Suprapubic skin (tissue), 3 donors: ENCODE measurements around the gene RTBDN.

Experiments
- EP300 ChIP-seq: sonication (generic); formaldehyde crosslinking; IDR thresholded peaks from one replicate; pipeline ENCODE4 v1.6.1; 2017; ENCODE audit warnings: antibody characterized with exemption
- TF ChIP-seq, protein P1 (sequence below), 2 donors: fragments of 200-600 bp in 1 of 2; fragments of 450-650 bp in 1 of 2; sonication (generic) in 1 of 2; IDR thresholded peaks; one replicate each; pipeline ENCODE4 v1.5.1; 2016 to 2019; ENCODE audit warnings: antibody characterized with exemption in 2 of 2, mild to moderate bottlenecking in 1 of 2, moderate library complexity in 1 of 2

DNA sequence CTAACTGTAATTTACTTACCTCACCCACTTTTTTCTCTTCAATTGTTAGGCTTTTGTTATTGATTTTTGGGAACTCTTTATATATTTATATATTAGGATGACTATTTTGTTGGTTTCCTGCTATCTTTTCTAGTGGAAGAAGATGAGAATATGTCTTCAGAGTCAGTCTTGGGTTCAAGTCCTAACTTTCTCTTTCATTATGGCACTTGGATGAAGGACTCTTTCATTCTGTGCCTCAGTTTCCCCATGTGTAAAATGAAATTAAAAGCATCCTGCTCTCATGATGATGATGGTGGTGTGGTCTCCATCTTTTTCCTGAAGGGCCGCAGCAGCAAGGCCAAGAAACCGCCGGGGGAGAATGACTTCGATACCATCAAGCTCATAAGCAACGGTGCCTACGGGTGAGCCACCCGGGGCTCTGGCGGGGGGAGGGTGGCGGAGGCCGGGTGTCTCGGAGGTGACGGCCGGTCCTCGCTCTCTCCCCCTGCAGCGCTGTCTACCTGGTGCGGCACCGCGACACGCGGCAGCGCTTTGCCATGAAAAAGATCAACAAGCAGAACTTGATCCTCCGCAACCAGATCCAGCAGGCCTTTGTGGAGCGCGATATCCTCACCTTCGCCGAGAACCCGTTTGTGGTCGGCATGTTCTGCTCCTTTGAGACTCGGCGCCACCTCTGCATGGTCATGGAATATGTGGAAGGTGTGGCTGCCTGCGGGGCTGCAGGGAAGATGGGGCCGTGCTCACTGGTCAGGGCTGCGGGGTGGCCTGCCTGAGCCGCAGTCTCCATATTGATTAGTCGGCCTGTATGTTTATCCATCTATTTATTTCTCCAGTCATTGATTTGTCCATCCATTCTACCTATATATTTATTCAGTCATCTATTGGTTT is 23.9 kb upstream of the RTBDN start:
- TF ChIP-seq, protein P1, sequence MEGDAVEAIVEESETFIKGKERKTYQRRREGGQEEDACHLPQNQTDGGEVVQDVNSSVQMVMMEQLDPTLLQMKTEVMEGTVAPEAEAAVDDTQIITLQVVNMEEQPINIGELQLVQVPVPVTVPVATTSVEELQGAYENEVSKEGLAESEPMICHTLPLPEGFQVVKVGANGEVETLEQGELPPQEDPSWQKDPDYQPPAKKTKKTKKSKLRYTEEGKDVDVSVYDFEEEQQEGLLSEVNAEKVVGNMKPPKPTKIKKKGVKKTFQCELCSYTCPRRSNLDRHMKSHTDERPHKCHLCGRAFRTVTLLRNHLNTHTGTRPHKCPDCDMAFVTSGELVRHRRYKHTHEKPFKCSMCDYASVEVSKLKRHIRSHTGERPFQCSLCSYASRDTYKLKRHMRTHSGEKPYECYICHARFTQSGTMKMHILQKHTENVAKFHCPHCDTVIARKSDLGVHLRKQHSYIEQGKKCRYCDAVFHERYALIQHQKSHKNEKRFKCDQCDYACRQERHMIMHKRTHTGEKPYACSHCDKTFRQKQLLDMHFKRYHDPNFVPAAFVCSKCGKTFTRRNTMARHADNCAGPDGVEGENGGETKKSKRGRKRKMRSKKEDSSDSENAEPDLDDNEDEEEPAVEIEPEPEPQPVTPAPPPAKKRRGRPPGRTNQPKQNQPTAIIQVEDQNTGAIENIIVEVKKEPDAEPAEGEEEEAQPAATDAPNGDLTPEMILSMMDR (IDR thresholded peaks at IDR 0.05) = no peak
- TF ChIP-seq EP300 = no peak
